Fibroblast of the aortic adventitia (primary cell): ENCODE measurements around the gene NPAT. TPM values are rescaled to one million over a fixed set of nuclear protein-coding genes. Genes with fewer than 3 reads are reported as not detected.

Experiments
- DNase-seq: peaks from one replicate; pipeline ENCODE4 v3.0.0-alpha.2; 2010; ENCODE audit warnings: low read depth
- H3K4me3 ChIP-seq: 2 replicates; pipeline ENCODE4 v1.5.1; 2011; ENCODE audit warnings: low read depth, mild to moderate bottlenecking, control low read depth, low read length, moderate library complexity
- total RNA-seq: library from RNA; depleted of rRNA; stranded (reverse); fragments of >200 nt; gene quantifications from 2 replicates; pipeline ENCODE4 v1.2.3, GENCODE V29; 2012; ENCODE audit warnings: low replicate concordance
- TF ChIP-seq, protein P1 (sequence below): IDR thresholded peaks from 2 replicates; pipeline ENCODE4 v1.5.1; 2011; ENCODE audit warnings: mild to moderate bottlenecking, low read length, control low read depth, inconsistent platforms; ENCODE audit not compliant: insufficient read depth

Gene NPAT
- total RNA-seq, 1 donor, result 28.9 TPM

DNA sequence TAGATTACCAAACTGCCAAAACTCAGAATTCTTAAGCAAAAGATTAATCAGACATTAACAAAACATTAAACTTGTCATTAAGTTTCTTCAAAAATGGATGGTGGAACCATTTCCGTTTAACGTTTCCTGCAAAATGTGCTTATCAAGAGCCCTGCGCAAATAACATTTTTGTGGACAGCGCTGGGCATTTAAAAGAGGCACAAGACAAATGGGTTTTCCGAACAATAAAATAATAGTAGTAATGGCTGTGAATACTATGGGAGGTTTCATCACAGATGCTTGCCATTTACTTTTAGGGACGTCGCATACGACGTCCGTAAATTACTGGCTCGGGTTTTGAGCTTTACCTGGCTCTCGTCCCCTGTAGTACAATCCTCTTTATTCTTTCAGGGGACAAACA is 1.1 kb downstream of the NPAT start:
- TF ChIP-seq, protein P1, sequence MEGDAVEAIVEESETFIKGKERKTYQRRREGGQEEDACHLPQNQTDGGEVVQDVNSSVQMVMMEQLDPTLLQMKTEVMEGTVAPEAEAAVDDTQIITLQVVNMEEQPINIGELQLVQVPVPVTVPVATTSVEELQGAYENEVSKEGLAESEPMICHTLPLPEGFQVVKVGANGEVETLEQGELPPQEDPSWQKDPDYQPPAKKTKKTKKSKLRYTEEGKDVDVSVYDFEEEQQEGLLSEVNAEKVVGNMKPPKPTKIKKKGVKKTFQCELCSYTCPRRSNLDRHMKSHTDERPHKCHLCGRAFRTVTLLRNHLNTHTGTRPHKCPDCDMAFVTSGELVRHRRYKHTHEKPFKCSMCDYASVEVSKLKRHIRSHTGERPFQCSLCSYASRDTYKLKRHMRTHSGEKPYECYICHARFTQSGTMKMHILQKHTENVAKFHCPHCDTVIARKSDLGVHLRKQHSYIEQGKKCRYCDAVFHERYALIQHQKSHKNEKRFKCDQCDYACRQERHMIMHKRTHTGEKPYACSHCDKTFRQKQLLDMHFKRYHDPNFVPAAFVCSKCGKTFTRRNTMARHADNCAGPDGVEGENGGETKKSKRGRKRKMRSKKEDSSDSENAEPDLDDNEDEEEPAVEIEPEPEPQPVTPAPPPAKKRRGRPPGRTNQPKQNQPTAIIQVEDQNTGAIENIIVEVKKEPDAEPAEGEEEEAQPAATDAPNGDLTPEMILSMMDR, result no peak
- DNase-seq, result peak; percentile 72
- H3K4me3 ChIP-seq, result peak overlapping the region; percentile 89

DNA sequence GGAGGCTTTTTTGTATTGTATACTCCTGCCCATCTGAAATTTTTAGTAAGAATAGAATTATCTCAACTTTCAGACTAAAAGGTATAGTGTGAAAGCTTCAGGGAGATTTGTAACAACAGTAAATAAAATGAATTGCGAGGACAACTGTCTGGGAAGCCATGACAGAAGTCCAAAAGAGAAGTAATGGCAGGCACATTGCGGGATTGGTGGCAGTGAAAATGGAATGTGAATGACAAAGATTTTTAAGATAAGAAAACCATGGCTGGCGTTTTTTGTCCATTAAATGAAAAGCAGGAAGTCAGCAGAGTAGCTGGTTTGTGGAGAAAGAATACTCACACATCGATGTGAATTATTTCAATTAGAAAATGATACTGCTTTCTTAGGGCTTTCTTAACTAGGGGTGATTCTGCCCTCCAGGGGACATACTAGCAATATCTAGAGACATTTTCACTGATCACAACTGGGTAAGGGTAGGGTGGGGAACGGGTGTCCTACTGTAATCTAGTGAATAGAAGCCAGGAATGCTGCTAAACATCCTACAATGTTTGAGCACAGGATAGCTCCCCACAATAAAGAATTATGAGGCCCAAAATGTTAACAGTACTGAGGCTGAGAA is 1.6 kb downstream of the NPAT start:
- TF ChIP-seq, protein P1, result peak; percentile 7
- DNase-seq, result peak; percentile 29
- H3K4me3 ChIP-seq, result peak overlapping the region; percentile 89

DNA sequence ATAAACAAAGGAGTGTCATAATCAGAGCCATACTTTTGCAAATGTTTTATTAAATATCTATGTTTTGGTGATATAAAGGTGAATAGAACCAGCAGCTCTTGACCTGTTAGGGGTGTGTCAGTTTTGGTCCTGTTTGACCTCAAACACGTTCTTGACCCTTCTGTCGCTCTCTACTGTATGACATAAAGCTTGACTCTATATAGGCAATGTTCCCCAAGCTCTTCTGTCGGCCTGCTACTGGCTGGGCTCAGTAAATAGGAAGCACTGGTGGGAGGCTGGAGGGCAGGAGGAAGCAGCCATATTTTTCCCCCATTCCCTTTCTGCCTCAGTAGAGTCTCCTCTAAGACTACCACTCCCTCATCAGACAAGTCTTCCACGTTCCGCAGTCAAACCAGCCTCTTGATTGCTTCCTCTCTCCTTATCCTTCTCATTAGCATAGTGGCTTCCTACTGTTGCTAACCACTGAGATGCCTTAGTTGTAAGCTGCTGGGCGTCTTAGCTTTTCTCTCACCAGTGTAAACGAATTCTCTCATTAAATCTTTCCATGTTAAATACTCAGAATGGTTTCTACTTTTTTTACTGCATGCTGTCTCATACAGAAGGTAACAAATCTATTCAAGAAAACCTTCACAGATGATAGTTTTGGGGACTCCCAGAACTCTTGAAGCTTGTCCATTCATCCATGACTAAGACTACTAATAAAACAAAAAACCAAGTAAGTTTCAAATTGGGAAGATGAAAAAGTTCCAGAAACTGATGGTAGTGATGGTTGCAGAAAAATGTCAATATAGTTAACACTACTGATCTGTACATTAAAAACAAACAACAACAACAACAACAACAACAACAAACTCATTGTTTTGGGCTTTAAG is 3.3 kb downstream of the NPAT start:
- TF ChIP-seq, protein P1, result no peak

DNA sequence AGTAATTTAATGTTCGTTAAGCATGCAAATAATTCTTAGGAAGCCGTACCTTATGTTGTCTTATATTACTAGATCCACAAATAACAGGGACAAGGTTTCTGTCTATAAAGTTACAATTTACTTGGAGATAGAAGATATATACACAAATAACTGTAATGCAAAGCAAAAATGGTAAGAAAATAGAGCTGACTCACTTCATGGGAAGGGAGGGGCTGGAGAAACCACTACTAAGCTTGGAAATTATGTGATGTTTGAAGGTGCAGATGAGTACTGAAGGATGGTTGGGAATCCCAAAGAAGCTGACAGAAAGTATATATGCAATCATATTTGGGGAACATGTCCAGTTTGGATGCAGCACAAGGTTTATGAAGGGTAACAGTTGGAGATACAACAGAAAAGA is 4.0 kb downstream of the NPAT start:
- TF ChIP-seq, protein P1, result no peak
- H3K4me3 ChIP-seq, result no peak overlapping the region
- peak; percentile 9 for DNase-seq

More for the DNA sequence above, 3.3 kb downstream of the NPAT start:
- H3K4me3 ChIP-seq, result no peak overlapping the region
- DNase-seq, result no peak

DNA sequence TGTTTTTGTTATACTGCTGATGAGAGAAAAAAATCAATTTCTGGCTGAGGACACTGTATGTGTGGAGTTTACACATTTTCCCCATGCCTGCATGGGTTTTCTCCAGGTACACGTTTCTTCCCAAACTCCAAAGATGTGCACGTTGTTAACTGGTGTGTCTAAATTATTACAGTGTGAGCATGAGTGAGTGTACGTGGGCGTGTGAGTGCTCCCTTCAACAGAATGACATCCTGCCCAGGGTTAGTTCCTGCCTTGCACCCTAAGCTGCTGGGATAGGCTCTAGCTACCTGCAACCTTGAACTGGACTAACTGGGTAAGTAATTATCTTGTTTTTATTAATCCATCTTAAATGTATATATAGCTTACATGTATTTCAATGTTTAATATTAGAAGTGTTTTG is 5.5 kb downstream of the NPAT start:
- DNase-seq, result no peak
- TF ChIP-seq, protein P1, result no peak
- H3K4me3 ChIP-seq, result no peak overlapping the region

DNA sequence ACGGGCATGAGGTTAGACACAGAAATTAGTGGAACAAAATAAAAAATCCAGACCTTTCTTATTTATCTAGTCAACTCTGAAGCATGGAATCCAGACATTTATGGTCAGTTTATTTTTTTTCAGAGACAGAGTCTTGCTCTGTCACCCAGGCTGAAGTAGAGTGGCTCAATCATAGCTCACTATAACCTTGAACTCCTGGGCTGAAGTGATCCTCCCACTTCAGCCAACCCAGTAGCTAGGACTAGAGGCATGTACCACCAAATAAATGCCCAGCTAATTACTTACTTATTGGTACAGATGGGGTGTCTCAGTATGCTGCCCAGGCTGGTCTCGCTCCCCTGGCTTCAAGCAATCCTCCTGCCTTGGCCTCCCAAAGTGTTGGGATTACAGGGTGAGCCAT is 8.7 kb downstream of the NPAT start:
- TF ChIP-seq, protein P1, result no peak
- DNase-seq, result no peak
- no peak overlapping the region for H3K4me3 ChIP-seq
